Activated T-cell treated with anti-CD3 and anti-CD28 coated beads, Interleukin-2, amount 50 U/mL, for 72 hours (primary cell): ENCODE data around the gene MARF1. TPM values are rescaled to one million over a fixed set of nuclear protein-coding genes. Genes with fewer than 3 reads are reported as not detected.

ENCODE experiments used
- ATAC-seq, 2 donors: fragments of 150-1000 bp; cut with Tn5 transposase; replicated peaks in 1 of 2; 2 replicates each; pipeline ENCODE4 v1.10.0; 2021; ENCODE audit warnings: moderate library complexity in 2 of 2, mild to moderate bottlenecking in 1 of 2
- DNase-seq, 2 donors: peaks; one replicate each; pipeline ENCODE4 v3.0.0; 2021 to 2022; ENCODE audit warnings: mixed read lengths in 1 of 2
- H3K27ac Mint-ChIP-seq: one replicate; pipeline ENCODE4 v1.8.0; 2022; ENCODE audit warnings: mild to moderate bottlenecking, moderate library complexity, mixed read lengths
- H3K27me3 Mint-ChIP-seq: one replicate; pipeline ENCODE4 v1.8.0; 2022; ENCODE audit warnings: low read depth, mixed read lengths
- H3K36me3 Mint-ChIP-seq, 2 donors: one replicate each; pipeline ENCODE4 v1.8.0; 2022; ENCODE audit warnings: mixed read lengths in 2 of 2, mild to moderate bottlenecking in 1 of 2; ENCODE audit not compliant: insufficient read depth in 2 of 2
- H3K4me1 Mint-ChIP-seq: one replicate; pipeline ENCODE4 v1.8.0; 2022; ENCODE audit warnings: low read depth, mixed read lengths
- H3K4me3 Mint-ChIP-seq, 2 donors: one replicate each; pipeline ENCODE4 v1.8.0; 2022; ENCODE audit warnings: mild to moderate bottlenecking in 2 of 2, mixed read lengths in 2 of 2, moderate library complexity in 2 of 2
- H3K9me3 Mint-ChIP-seq, 2 donors: one replicate each; pipeline ENCODE4 v1.8.0; 2022; ENCODE audit warnings: mixed read lengths in 2 of 2
- total RNA-seq, 2 donors: library from RNA; stranded (reverse); gene quantifications; one replicate each; pipeline ENCODE4 v1.2.3, GENCODE V29; 2022

The MARF1 gene
- total RNA-seq, 2 donors from 2014 or later = 74.3 TPM

DNA sequence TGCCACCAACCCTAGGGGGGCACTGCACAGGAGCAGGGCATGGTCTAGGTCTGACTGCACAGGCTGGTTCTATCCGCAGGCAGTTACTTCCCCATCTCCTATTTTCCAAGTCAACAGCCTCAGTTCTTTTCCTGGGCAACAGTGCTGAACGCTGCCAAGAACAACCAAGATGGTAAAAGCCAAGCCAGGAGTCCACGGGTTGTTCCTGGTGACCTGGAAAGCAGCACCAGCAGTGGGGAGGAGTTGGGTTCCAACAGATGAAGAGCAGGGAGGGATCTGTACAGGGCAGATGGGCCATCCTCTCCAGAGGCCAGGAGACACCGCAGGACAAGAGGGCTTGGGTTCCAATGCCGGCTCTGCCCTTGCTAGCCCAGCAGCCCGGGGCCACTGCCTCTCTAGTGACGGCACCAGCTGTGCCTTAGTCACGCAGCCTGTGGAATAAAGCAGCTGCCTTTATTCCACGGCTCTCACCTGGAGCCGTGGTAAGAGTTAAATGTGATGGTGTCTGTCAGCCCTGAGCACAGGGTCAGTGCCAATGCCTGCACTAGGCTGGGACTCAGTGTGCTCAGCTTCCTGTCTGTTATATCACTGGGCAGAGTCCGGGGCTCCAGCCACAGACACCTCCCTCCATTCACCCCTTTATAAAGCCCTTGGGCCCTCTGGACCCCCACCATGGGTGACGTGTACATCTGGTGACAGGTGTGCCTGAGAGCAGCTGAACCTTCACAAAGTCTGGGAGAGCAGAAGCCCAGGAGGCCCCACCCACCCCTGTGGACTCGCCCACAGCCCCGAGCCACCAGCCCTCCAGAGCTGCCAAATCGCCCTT lies 44.9 kb downstream of the MARF1 start:
- peak; percentile 44 to 46 for ATAC-seq
- H3K27me3 Mint-ChIP-seq = no peaks in the 10 kb centered on the region
- DNase-seq = no peak
- peaks cover 36% of the 10 kb centered on the region for H3K4me1 Mint-ChIP-seq
- H3K27ac Mint-ChIP-seq = peak overlapping the region; percentile 13
- no peaks in the 10 kb centered on the region for H3K9me3 Mint-ChIP-seq
- peak overlapping the region in 1 of 2 donors; percentile 52 for H3K4me3 Mint-ChIP-seq
- H3K36me3 Mint-ChIP-seq = peaks cover 15 to 39% of the 10 kb centered on the region in 2 donors

GRCh38 chr16:15597135-15597534 lies 45.8 kb downstream of the MARF1 start:
- no peaks in the 10 kb centered on the region for H3K9me3 Mint-ChIP-seq
- H3K27me3 Mint-ChIP-seq = no peaks in the 10 kb centered on the region
- peak overlapping the region; percentile 24 for H3K27ac Mint-ChIP-seq
- DNase-seq (no peak), ATAC-seq (no peak)
- peaks cover 45% of the 10 kb centered on the region for H3K4me1 Mint-ChIP-seq
- peaks cover 11 to 35% of the 10 kb centered on the region in 2 donors for H3K36me3 Mint-ChIP-seq
- H3K4me3 Mint-ChIP-seq = no peak overlapping the region

DNA sequence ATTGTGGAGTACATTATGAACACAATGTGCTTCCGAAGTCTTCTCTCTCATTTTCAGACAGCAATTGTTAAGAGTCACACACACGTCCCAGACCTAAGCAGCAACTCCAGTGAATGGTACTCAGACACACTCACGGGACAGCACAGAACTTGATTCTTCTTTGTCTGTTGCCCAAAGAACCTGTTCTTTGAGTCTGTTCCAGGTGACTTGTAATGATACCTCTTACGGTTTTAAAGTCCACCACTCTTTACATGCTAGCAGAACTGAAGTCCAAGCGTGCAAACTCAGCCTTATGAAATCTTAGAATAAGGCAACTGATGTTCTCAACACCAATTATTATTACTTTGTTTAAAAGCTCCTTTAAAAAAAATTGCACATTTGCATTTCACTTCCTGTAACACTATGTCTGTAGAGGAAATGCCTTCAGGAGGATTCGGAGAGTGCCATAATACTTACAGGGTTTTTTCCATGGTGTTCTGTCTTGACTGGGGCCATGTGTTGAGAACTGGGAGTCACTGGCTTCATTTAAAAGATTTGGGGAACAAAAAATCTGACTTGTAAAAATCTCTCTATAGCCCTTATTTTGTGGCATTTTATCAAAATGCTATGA lies 48.1 kb downstream of the MARF1 start:
- Mint-ChIP-seq H3K4me1 (peaks cover 67% of the 10 kb centered on the region), H3K4me3 (no peak overlapping the region), H3K27ac (peak overlapping the region; percentile 74), H3K36me3 (peaks cover 10 to 31% of the 10 kb centered on the region in 2 donors), H3K27me3 (no peaks in the 10 kb centered on the region), H3K9me3 (no peaks in the 10 kb centered on the region)
- ATAC-seq (no peak), DNase-seq (no peak)

GRCh38 chr16:15593235-15593634 lies 49.7 kb downstream of the MARF1 start:
- Mint-ChIP-seq H3K36me3 (peaks cover 12 to 34% of the 10 kb centered on the region in 2 donors), H3K4me1 (peaks cover 66% of the 10 kb centered on the region), H3K27ac (peak overlapping the region; percentile 39), H3K9me3 (no peaks in the 10 kb centered on the region), H3K4me3 (no peak overlapping the region), H3K27me3 (no peaks in the 10 kb centered on the region)
- no peak for ATAC-seq
- no peak for DNase-seq

GRCh38 chr16:15592324-15592723 lies 50.6 kb downstream of the MARF1 start:
- ATAC-seq (no peak), DNase-seq (no peak)
- H3K27ac Mint-ChIP-seq = no peak overlapping the region
- no peaks in the 10 kb centered on the region for H3K27me3 Mint-ChIP-seq
- no peaks in the 10 kb centered on the region for H3K9me3 Mint-ChIP-seq
- peaks cover 60% of the 10 kb centered on the region for H3K4me1 Mint-ChIP-seq
- no peak overlapping the region for H3K4me3 Mint-ChIP-seq
- H3K36me3 Mint-ChIP-seq = peaks cover 13 to 38% of the 10 kb centered on the region in 2 donors

GRCh38 chr16:15587152-15587825 lies 55.7 kb downstream of the MARF1 start:
- H3K4me3 Mint-ChIP-seq = no peak overlapping the region
- H3K27ac Mint-ChIP-seq = no peak overlapping the region
- DNase-seq (no peak), ATAC-seq (no peak)
- no peaks in the 10 kb centered on the region for H3K27me3 Mint-ChIP-seq
- peaks cover 5 to 6% of the 10 kb centered on the region in 2 donors for H3K9me3 Mint-ChIP-seq
- H3K4me1 Mint-ChIP-seq = peaks cover 31% of the 10 kb centered on the region
- H3K36me3 Mint-ChIP-seq = peaks cover 20 to 39% of the 10 kb centered on the region in 2 donors

DNA sequence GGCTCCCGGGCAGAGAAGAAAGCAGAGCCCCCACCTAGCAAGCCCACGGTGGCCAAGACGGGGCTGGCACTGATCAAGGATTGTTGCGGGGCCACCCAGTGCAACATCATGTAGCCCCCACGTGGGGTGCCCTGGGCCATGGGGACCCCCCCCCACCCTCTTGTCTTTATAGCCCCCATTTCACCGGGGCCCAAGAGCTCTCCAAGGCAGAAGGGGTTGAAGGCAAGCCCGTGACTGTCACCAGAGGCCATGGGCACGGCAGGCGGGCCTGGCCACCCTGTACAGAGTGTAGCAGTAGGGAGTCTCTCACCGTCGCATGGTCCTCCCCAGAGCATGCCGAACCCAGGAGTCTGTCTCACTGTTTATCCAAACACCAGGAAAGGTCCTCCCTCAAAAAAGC lies 56.2 kb downstream of the MARF1 start:
- H3K9me3 Mint-ChIP-seq = peaks cover 5 to 6% of the 10 kb centered on the region in 2 donors
- no peaks in the 10 kb centered on the region for H3K27me3 Mint-ChIP-seq
- H3K36me3 Mint-ChIP-seq = peaks cover 20 to 39% of the 10 kb centered on the region in 2 donors
- no peak overlapping the region for H3K4me3 Mint-ChIP-seq
- no peak for ATAC-seq
- H3K27ac Mint-ChIP-seq = no peak overlapping the region
- DNase-seq = no peak
- peaks cover 26% of the 10 kb centered on the region for H3K4me1 Mint-ChIP-seq

DNA sequence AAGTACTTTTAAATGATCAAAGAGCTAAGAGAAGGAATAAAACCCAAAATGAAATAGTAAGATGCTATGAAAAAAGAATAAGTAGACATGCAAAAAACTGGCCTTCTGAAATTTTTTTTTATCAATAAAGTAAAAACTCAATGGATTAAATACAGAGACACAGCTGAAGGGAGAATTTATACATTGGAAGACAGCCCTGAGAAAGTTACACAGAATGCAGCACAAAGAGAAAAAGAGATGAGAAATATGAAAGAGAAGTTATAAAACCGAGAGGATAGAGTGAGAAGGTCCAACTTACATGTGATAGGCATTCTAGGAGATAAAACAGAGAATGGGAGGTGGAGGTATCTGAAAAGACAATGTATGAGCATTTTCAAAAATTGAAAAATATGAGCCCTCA lies 57.0 kb downstream of the MARF1 start:
- no peak for DNase-seq
- Mint-ChIP-seq H3K36me3 (peaks cover 20 to 40% of the 10 kb centered on the region in 2 donors), H3K27ac (peak overlapping the region; percentile 43), H3K4me3 (no peak overlapping the region), H3K9me3 (peaks cover 5 to 6% of the 10 kb centered on the region in 2 donors), H3K27me3 (no peaks in the 10 kb centered on the region), H3K4me1 (peaks cover 19% of the 10 kb centered on the region)
- no peak for ATAC-seq

DNA sequence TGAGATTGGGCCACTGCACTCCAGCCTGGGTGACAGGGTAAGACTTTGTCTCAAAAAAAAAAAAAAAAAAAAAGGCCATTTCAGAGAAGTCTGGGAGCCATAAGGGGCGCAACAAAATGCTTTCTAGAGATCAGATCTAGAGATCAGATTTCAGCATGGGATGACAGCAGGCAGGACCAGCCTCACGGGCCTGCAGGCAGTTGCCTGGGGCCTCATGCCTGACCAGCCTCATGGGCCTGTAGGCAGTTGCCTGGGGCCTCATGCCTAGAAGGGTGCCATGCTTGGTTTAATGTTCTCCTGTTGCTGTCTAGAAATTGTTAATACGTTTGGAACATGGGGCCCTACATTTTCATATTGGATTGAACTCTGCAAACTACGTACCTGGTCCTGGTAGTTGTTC lies 59.4 kb downstream of the MARF1 start:
- peaks cover 15 to 31% of the 10 kb centered on the region in 2 donors for H3K36me3 Mint-ChIP-seq
- no peak for ATAC-seq
- no peaks in the 10 kb centered on the region for H3K4me1 Mint-ChIP-seq
- H3K4me3 Mint-ChIP-seq = no peak overlapping the region
- DNase-seq = no peak
- H3K27me3 Mint-ChIP-seq = no peaks in the 10 kb centered on the region
- H3K9me3 Mint-ChIP-seq = peaks cover 5 to 6% of the 10 kb centered on the region in 2 donors
- H3K27ac Mint-ChIP-seq = no peak overlapping the region

GRCh38 chr16:15581127-15581815 lies 61.7 kb downstream of the MARF1 start:
- Mint-ChIP-seq H3K9me3 (peaks cover 4 to 12% of the 10 kb centered on the region in 2 donors), H3K4me1 (no peaks in the 10 kb centered on the region), H3K4me3 (no peak overlapping the region), H3K27ac (no peak overlapping the region), H3K36me3 (peaks cover 6 to 20% of the 10 kb centered on the region in 2 donors), H3K27me3 (no peaks in the 10 kb centered on the region)
- no peak for DNase-seq
- ATAC-seq = no peak

- DNase-seq = no peak
- peaks cover 3 to 5% of the 10 kb centered on the region in 2 donors for H3K9me3 Mint-ChIP-seq
- H3K36me3 Mint-ChIP-seq = peaks cover 7 to 10% of the 10 kb centered on the region in 2 donors
- H3K4me3 Mint-ChIP-seq = no peak overlapping the region
- no peaks in the 10 kb centered on the region for H3K4me1 Mint-ChIP-seq
- no peak overlapping the region for H3K27ac Mint-ChIP-seq
- ATAC-seq = no peak
- H3K27me3 Mint-ChIP-seq = no peaks in the 10 kb centered on the region
Measured at GRCh38 chr16:15578824-15579223, 64.1 kb downstream of the MARF1 start.

- Mint-ChIP-seq H3K36me3 (peaks cover 13 to 24% of the 10 kb centered on the region in 2 donors), H3K4me3 (no peak overlapping the region), H3K27ac (no peak overlapping the region), H3K27me3 (no peaks in the 10 kb centered on the region), H3K4me1 (peaks cover 14% of the 10 kb centered on the region), H3K9me3 (peaks cover 10 to 13% of the 10 kb centered on the region in 2 donors)
- DNase-seq (no peak), ATAC-seq (no peak)
Measured at GRCh38 chr16:15576960-15577958, 65.7 kb downstream of the MARF1 start.
